GM23338 (cell line): ENCODE data around the gene PIK3C2B. TPM values are rescaled to one million over a fixed set of nuclear protein-coding genes. Genes with fewer than 3 reads are reported as not detected.

Experiments
- ATAC-seq: fragments of 200-7000 bp; cut with Tn5 transposase; 3 replicates; pipeline ENCODE4 v1.9.1; 2020
- DNase-seq: peaks from one replicate; pipeline ENCODE4 v3.0.0-alpha.2; 2015; ENCODE audit warnings: low spot score
- H2AFZ ChIP-seq: fragments of 200-600 bp; sonication (generic); 2 replicates; pipeline ENCODE4 v1.8.0; 2016; ENCODE audit warnings: antibody characterized with exemption, mild to moderate bottlenecking, moderate library complexity
- H3F3A ChIP-seq: fragments of 200-600 bp; sonication (generic); replicated peaks from 2 replicates; pipeline ENCODE4 v1.8.0; 2017; ENCODE audit warnings: antibody characterized with exemption, mixed run types, low read depth
- H3K27ac ChIP-seq: fragments of 200-600 bp; sonication (generic); 2 replicates; pipeline ENCODE4 v1.6.1; 2016; ENCODE audit warnings: low read depth
- H3K27me3 ChIP-seq: fragments of 200-600 bp; sonication (generic); 2 replicates; pipeline ENCODE4 v1.8.0; 2016; ENCODE audit warnings: mild to moderate bottlenecking, mixed run types, moderate library complexity; ENCODE audit not compliant: insufficient read depth
- H3K36me3 ChIP-seq: fragments of 200-600 bp; sonication (generic); 2 replicates; pipeline ENCODE4 v1.8.0; 2016; ENCODE audit warnings: mild to moderate bottlenecking; ENCODE audit not compliant: insufficient read depth
- H3K4me1 ChIP-seq: fragments of 200-600 bp; sonication (generic); 2 replicates; pipeline ENCODE4 v1.8.0; 2016; ENCODE audit warnings: mild to moderate bottlenecking, moderate library complexity; ENCODE audit not compliant: insufficient read depth
- H3K4me2 ChIP-seq: fragments of 200-600 bp; sonication (generic); 2 replicates; pipeline ENCODE4 v1.7.1; 2017; ENCODE audit warnings: mixed run types
- H3K4me3 ChIP-seq: fragments of 200-600 bp; sonication (generic); 2 replicates; pipeline ENCODE4 v1.6.1; 2016; ENCODE audit warnings: mixed run types
- H3K79me2 ChIP-seq: fragments of 200-600 bp; sonication (generic); replicated peaks from 2 replicates; pipeline ENCODE4 v1.8.0; 2017; ENCODE audit warnings: mild to moderate bottlenecking; ENCODE audit not compliant: insufficient read depth
- H3K9me2 ChIP-seq: fragments of 200-600 bp; sonication (generic); 2 replicates; pipeline ENCODE4 v1.8.0; 2017; ENCODE audit not compliant: insufficient read depth
- H4K20me1 ChIP-seq: fragments of 200-600 bp; sonication (generic); replicated peaks from 2 replicates; pipeline ENCODE4 v1.8.0; 2017; ENCODE audit warnings: mild to moderate bottlenecking; ENCODE audit not compliant: insufficient read depth
- H3K27ac Mint-ChIP-seq: 2 replicates; pipeline ENCODE4 v1.8.0; 2020; ENCODE audit warnings: inconsistent platforms, mild to moderate bottlenecking, moderate library complexity, mixed read lengths
- H3K27me3 Mint-ChIP-seq: 3 replicates; pipeline ENCODE4 v1.8.0; 2022; ENCODE audit warnings: low read depth, mild to moderate bottlenecking, moderate library complexity, mixed read lengths, inconsistent platforms; ENCODE audit not compliant: insufficient read depth, poor library complexity
- H3K36me3 Mint-ChIP-seq: 3 replicates; pipeline ENCODE4 v1.8.0; 2021; ENCODE audit warnings: low read depth, mild to moderate bottlenecking, inconsistent platforms, moderate library complexity, mixed read lengths
- H3K4me1 Mint-ChIP-seq: 3 replicates; pipeline ENCODE4 v1.8.0; 2020; ENCODE audit warnings: mild to moderate bottlenecking, inconsistent platforms, mixed read lengths
- H3K4me3 Mint-ChIP-seq: 3 replicates; pipeline ENCODE4 v1.8.0; 2021; ENCODE audit warnings: moderate library complexity, mild to moderate bottlenecking, inconsistent platforms, mixed read lengths
- H3K9me3 Mint-ChIP-seq: 3 replicates; pipeline ENCODE4 v1.8.0; 2020; ENCODE audit warnings: moderate library complexity, mild to moderate bottlenecking, inconsistent platforms, mixed read lengths
- CREB1 ChIP-seq: fragments of 250-450 bp; sonication (Bioruptor Pico); IDR thresholded peaks from 2 replicates; pipeline ENCODE4 v1.5.0; 2020; ENCODE audit warnings: low read depth, mild to moderate bottlenecking, moderate library complexity
- EZH2 ChIP-seq: fragments of 200-600 bp; sonication (generic); IDR thresholded peaks from one replicate; pipeline ENCODE4 v1.8.0; 2017; ENCODE audit warnings: antibody characterized with exemption, mild to moderate bottlenecking, low read depth; ENCODE audit not compliant: unreplicated experiment
- EZH2phosphoT487 ChIP-seq: fragments of 200-600 bp; sonication (generic); IDR thresholded peaks from one replicate; pipeline ENCODE4 v1.8.1; 2018; ENCODE audit warnings: antibody characterized with exemption; ENCODE audit not compliant: unreplicated experiment
- JUNB ChIP-seq: IDR thresholded peaks from one replicate; pipeline ENCODE4 v1.6.1; 2016; ENCODE audit warnings: antibody characterized with exemption; ENCODE audit not compliant: unreplicated experiment
- NANOG ChIP-seq: IDR thresholded peaks from 2 replicates; pipeline ENCODE4 v1.6.1; 2016; ENCODE audit warnings: antibody characterized with exemption, borderline replicate concordance
- POLR2AphosphoS5 ChIP-seq: IDR thresholded peaks from 2 replicates; pipeline ENCODE4 v1.6.1; 2016; ENCODE audit warnings: antibody characterized with exemption, low read depth
- STAT1 ChIP-seq: IDR thresholded peaks from one replicate; pipeline ENCODE4 v1.6.1; 2016; ENCODE audit warnings: antibody characterized with exemption; ENCODE audit not compliant: unreplicated experiment
- ZNF331 ChIP-seq: fragments of 250-450 bp; sonication (Bioruptor Pico); IDR thresholded peaks from 2 replicates; pipeline ENCODE4 v1.5.0; 2020; ENCODE audit warnings: low read depth, mild to moderate bottlenecking, moderate library complexity
- polyA plus RNA-seq: library from polyadenylated mRNA; unstranded; fragments of >200 nt; fragmentation: Nextera tagmentation; extraction: Ambion mirVana; gene quantifications from 2 replicates; pipeline ENCODE4 v1.2.1, GENCODE V29; 2016
- total RNA-seq: library from RNA; depleted of rRNA; stranded (reverse); fragments of >200 nt; shearing (Covaris generic); gene quantifications from 2 replicates; pipeline ENCODE4 v1.2.3, GENCODE V29; 2014
- TF ChIP-seq, protein P1 (sequence below), 2 experiments: fragments of 200-600 bp in 1 of 2; sonication (generic) in 1 of 2; conservative IDR thresholded peaks; 2 replicates each; pipeline versions ENCODE4 v1.5.1 to v1.6.1; 2016 to 2017; ENCODE audit warnings: antibody characterized with exemption in 2 of 2, low read depth in 2 of 2, mild to moderate bottlenecking in 2 of 2, moderate library complexity in 1 of 2
- TF ChIP-seq, protein P2 (sequence below): IDR thresholded peaks from one replicate; pipeline ENCODE4 v1.6.1; 2018; ENCODE audit warnings: antibody characterized with exemption; ENCODE audit not compliant: unreplicated experiment
- TF ChIP-seq, protein P3 (sequence below): fragments of 250-450 bp; sonication (Bioruptor Pico); IDR thresholded peaks from 2 replicates; pipeline ENCODE4 v1.5.0; 2020; ENCODE audit warnings: mild to moderate bottlenecking, moderate library complexity
- TF ChIP-seq, protein P4 (sequence below): IDR thresholded peaks from 2 replicates; pipeline ENCODE4 v1.6.1; 2016; ENCODE audit warnings: antibody characterized with exemption

PIK3C2B gene
- total and polyA plus RNA-seq, 2 experiments from 2014 or later, result 4.8 to 19.0 TPM

- Mint-ChIP-seq H3K4me1 (no peaks in the 10 kb centered on the region; the same call in 2 of the 3 replicates), H3K9me3 (no peaks in the 10 kb centered on the region), H3K27me3 (no peaks in the 10 kb centered on the region), H3K4me3 (no peak overlapping the region), H3K36me3 (peaks cover 84% of the 10 kb centered on the region), H3K27ac (no peak overlapping the region)
- ATAC-seq (no peak), DNase-seq (no peak)
- Histone ChIP-seq H3F3A (no peaks in the 10 kb centered on the region; the same call in 1 of the 2 replicates), H3K27ac (no peak overlapping the region), H3K9me2 (no peaks in the 10 kb centered on the region), H3K4me3 (no peak overlapping the region), H3K27me3 (no peaks in the 10 kb centered on the region), H3K4me2 (no peak overlapping the region), H4K20me1 (peaks cover 5% of the 10 kb centered on the region), H3K4me1 (no peaks in the 10 kb centered on the region), H3K79me2 (no peaks in the 10 kb centered on the region), H2AFZ (no peak overlapping the region), H3K36me3 (peaks cover 62% of the 10 kb centered on the region)
- TF ChIP-seq NANOG, result no peak
- no peak for TF ChIP-seq EZH2
- TF ChIP-seq, protein P1, sequence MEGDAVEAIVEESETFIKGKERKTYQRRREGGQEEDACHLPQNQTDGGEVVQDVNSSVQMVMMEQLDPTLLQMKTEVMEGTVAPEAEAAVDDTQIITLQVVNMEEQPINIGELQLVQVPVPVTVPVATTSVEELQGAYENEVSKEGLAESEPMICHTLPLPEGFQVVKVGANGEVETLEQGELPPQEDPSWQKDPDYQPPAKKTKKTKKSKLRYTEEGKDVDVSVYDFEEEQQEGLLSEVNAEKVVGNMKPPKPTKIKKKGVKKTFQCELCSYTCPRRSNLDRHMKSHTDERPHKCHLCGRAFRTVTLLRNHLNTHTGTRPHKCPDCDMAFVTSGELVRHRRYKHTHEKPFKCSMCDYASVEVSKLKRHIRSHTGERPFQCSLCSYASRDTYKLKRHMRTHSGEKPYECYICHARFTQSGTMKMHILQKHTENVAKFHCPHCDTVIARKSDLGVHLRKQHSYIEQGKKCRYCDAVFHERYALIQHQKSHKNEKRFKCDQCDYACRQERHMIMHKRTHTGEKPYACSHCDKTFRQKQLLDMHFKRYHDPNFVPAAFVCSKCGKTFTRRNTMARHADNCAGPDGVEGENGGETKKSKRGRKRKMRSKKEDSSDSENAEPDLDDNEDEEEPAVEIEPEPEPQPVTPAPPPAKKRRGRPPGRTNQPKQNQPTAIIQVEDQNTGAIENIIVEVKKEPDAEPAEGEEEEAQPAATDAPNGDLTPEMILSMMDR (conservative IDR thresholded peaks at IDR 0.05; ENCODE audit: low read depth in 2 of 2), result no peak
- TF ChIP-seq JUNB, result no peak
- TF ChIP-seq, protein P2, sequence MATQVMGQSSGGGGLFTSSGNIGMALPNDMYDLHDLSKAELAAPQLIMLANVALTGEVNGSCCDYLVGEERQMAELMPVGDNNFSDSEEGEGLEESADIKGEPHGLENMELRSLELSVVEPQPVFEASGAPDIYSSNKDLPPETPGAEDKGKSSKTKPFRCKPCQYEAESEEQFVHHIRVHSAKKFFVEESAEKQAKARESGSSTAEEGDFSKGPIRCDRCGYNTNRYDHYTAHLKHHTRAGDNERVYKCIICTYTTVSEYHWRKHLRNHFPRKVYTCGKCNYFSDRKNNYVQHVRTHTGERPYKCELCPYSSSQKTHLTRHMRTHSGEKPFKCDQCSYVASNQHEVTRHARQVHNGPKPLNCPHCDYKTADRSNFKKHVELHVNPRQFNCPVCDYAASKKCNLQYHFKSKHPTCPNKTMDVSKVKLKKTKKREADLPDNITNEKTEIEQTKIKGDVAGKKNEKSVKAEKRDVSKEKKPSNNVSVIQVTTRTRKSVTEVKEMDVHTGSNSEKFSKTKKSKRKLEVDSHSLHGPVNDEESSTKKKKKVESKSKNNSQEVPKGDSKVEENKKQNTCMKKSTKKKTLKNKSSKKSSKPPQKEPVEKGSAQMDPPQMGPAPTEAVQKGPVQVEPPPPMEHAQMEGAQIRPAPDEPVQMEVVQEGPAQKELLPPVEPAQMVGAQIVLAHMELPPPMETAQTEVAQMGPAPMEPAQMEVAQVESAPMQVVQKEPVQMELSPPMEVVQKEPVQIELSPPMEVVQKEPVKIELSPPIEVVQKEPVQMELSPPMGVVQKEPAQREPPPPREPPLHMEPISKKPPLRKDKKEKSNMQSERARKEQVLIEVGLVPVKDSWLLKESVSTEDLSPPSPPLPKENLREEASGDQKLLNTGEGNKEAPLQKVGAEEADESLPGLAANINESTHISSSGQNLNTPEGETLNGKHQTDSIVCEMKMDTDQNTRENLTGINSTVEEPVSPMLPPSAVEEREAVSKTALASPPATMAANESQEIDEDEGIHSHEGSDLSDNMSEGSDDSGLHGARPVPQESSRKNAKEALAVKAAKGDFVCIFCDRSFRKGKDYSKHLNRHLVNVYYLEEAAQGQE, result no peak
- no peak for TF ChIP-seq CREB1
- TF ChIP-seq, protein P3, sequence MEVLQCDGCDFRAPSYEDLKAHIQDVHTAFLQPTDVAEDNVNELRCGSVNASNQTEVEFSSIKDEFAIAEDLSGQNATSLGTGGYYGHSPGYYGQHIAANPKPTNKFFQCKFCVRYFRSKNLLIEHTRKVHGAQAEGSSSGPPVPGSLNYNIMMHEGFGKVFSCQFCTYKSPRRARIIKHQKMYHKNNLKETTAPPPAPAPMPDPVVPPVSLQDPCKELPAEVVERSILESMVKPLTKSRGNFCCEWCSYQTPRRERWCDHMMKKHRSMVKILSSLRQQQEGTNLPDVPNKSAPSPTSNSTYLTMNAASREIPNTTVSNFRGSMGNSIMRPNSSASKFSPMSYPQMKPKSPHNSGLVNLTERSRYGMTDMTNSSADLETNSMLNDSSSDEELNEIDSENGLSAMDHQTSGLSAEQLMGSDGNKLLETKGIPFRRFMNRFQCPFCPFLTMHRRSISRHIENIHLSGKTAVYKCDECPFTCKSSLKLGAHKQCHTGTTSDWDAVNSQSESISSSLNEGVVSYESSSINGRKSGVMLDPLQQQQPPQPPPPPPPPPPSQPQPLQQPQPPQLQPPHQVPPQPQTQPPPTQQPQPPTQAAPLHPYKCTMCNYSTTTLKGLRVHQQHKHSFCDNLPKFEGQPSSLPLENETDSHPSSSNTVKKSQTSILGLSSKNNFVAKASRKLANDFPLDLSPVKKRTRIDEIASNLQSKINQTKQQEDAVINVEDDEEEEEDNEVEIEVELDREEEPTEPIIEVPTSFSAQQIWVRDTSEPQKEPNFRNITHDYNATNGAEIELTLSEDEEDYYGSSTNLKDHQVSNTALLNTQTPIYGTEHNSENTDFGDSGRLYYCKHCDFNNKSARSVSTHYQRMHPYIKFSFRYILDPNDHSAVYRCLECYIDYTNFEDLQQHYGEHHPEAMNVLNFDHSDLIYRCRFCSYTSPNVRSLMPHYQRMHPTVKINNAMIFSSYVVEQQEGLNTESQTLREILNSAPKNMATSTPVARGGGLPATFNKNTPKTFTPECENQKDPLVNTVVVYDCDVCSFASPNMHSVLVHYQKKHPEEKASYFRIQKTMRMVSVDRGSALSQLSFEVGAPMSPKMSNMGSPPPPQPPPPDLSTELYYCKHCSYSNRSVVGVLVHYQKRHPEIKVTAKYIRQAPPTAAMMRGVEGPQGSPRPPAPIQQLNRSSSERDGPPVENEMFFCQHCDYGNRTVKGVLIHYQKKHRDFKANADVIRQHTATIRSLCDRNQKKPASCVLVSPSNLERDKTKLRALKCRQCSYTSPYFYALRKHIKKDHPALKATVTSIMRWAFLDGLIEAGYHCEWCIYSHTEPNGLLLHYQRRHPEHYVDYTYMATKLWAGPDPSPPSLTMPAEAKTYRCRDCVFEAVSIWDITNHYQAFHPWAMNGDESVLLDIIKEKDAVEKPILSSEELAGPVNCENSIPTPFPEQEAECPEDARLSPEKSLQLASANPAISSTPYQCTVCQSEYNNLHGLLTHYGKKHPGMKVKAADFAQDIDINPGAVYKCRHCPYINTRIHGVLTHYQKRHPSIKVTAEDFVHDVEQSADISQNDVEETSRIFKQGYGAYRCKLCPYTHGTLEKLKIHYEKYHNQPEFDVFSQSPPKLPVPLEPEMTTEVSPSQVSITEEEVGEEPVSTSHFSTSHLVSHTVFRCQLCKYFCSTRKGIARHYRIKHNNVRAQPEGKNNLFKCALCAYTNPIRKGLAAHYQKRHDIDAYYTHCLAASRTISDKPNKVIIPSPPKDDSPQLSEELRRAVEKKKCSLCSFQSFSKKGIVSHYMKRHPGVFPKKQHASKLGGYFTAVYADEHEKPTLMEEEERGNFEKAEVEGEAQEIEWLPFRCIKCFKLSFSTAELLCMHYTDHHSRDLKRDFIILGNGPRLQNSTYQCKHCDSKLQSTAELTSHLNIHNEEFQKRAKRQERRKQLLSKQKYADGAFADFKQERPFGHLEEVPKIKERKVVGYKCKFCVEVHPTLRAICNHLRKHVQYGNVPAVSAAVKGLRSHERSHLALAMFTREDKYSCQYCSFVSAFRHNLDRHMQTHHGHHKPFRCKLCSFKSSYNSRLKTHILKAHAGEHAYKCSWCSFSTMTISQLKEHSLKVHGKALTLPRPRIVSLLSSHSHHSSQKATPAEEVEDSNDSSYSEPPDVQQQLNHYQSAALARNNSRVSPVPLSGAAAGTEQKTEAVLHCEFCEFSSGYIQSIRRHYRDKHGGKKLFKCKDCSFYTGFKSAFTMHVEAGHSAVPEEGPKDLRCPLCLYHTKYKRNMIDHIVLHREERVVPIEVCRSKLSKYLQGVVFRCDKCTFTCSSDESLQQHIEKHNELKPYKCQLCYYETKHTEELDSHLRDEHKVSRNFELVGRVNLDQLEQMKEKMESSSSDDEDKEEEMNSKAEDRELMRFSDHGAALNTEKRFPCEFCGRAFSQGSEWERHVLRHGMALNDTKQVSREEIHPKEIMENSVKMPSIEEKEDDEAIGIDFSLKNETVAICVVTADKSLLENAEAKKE (CRISPR knock-in tag), result no peak
- no peak for TF ChIP-seq ZNF331 (CRISPR knock-in tag)
- TF ChIP-seq STAT1, result no peak
- TF ChIP-seq, protein P4, sequence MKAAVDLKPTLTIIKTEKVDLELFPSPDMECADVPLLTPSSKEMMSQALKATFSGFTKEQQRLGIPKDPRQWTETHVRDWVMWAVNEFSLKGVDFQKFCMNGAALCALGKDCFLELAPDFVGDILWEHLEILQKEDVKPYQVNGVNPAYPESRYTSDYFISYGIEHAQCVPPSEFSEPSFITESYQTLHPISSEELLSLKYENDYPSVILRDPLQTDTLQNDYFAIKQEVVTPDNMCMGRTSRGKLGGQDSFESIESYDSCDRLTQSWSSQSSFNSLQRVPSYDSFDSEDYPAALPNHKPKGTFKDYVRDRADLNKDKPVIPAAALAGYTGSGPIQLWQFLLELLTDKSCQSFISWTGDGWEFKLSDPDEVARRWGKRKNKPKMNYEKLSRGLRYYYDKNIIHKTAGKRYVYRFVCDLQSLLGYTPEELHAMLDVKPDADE, result no peak
- TF ChIP-seq EZH2phosphoT487, result no peak
- no peak for TF ChIP-seq POLR2AphosphoS5
These were observed 47.0 kb upstream of the PIK3C2B start for GRCh38 chr1:204541626-204542025.
